CD8-positive, alpha-beta memory T cell (primary cell): ENCODE measurements around the gene NAT9. TPM values are rescaled to one million over a fixed set of nuclear protein-coding genes. Genes with fewer than 3 reads are reported as not detected.
A peak's percentile ranks its signal among the peaks of the same experiment; 100 is the strongest.

Experiments
- CTCF ChIA-PET: fragments of 350-600 bp; sonication (Branson Sonifier 250); formaldehyde crosslinking; loops from one replicate; lab custom pipeline; 2021; ENCODE audit warnings: antibody characterized with exemption; lab: Charles Lee
- POLR2A ChIA-PET: fragments of 350-600 bp; sonication (Branson Sonifier 250); formaldehyde crosslinking; loops from one replicate; lab custom pipeline; 2021; ENCODE audit warnings: antibody characterized with exemption; lab: Charles Lee
- DNase-seq, 5 donors: peaks; one replicate each; pipeline versions ENCODE4 v3.0.0 to v3.0.0-alpha.2; 2020 to 2022; ENCODE audit warnings: mixed read lengths in 1 of 5
- H3K27ac ChIP-seq: one replicate; pipeline ENCODE4 v1.7.0; 2013; ENCODE audit warnings: low read depth, mild to moderate bottlenecking, low read length, moderate library complexity
- H3K27me3 ChIP-seq: 2 replicates; pipeline ENCODE4 v1.7.0; 2013; ENCODE audit warnings: low read length, mild to moderate bottlenecking; ENCODE audit not compliant: insufficient read depth, poor library complexity, severe bottlenecking
- H3K36me3 ChIP-seq: 2 replicates; pipeline ENCODE4 v1.7.0; 2013; ENCODE audit warnings: mild to moderate bottlenecking, low read length, moderate library complexity; ENCODE audit not compliant: insufficient read depth
- H3K4me1 ChIP-seq: 2 replicates; pipeline ENCODE4 v1.7.0; 2013; ENCODE audit warnings: mild to moderate bottlenecking, low read length, moderate library complexity; ENCODE audit not compliant: insufficient read depth
- H3K4me3 ChIP-seq: 2 replicates; pipeline ENCODE4 v1.7.0; 2013; ENCODE audit warnings: mild to moderate bottlenecking, low read length
- H3K9me3 ChIP-seq: 2 replicates; pipeline ENCODE4 v1.7.0; 2013; ENCODE audit warnings: mild to moderate bottlenecking, low read length
- H3K27ac Mint-ChIP-seq, 8 donors: one replicate each; pipeline ENCODE4 v1.8.0; 2020 to 2021; ENCODE audit warnings: mixed read lengths in 8 of 8, mild to moderate bottlenecking in 6 of 8, inconsistent platforms in 3 of 8, moderate library complexity in 3 of 8
- H3K27me3 Mint-ChIP-seq, 2 donors: one replicate each; pipeline ENCODE4 v1.8.0; 2020 to 2021; ENCODE audit warnings: mixed read lengths in 2 of 2, mild to moderate bottlenecking in 1 of 2, moderate library complexity in 1 of 2
- H3K36me3 Mint-ChIP-seq, 3 donors: one replicate each; pipeline ENCODE4 v1.8.0; 2020 to 2021; ENCODE audit warnings: mixed read lengths in 3 of 3, inconsistent platforms in 1 of 3, mild to moderate bottlenecking in 1 of 3
- H3K4me1 Mint-ChIP-seq, 3 donors: one replicate each; pipeline ENCODE4 v1.8.0; 2020 to 2021; ENCODE audit warnings: mixed read lengths in 3 of 3, inconsistent platforms in 1 of 3, mild to moderate bottlenecking in 1 of 3
- H3K4me3 Mint-ChIP-seq, 7 donors: one replicate each; pipeline ENCODE4 v1.8.0; 2020 to 2021; ENCODE audit warnings: mixed read lengths in 7 of 7, mild to moderate bottlenecking in 6 of 7, moderate library complexity in 4 of 7, inconsistent platforms in 2 of 7
- H3K9me3 Mint-ChIP-seq, 5 donors: one replicate each; pipeline ENCODE4 v1.8.0; 2020 to 2022; ENCODE audit warnings: mixed read lengths in 5 of 5, mild to moderate bottlenecking in 3 of 5, moderate library complexity in 2 of 5, inconsistent platforms in 1 of 5
- polyA plus RNA-seq: library from polyadenylated mRNA; unstranded; fragments of 300-500 nt; fragmentation: Illumina TruSeq; gene quantifications from one replicate; pipeline ENCODE4 v1.2.3, GENCODE V29; 2021
- total RNA-seq, 2 experiments: library from RNA; stranded (reverse); gene quantifications; one replicate each; pipeline ENCODE4 v1.2.3, GENCODE V29; 2021

The NAT9 gene
- total and polyA plus RNA-seq, 3 experiments from 2014 or later, result 17.1 to 44.5 (median 42.7) TPM

GRCh38 chr17:74746922-74747321 lies 29.2 kb downstream of the NAT9 start:
- Mint-ChIP-seq H3K4me1 (peaks cover 58 to 71% (median 65%) of the 10 kb centered on the region in 3 donors), H3K4me3 (peak overlapping the region in 6 of 7 donors; percentile 69 to 98 (median 77)), H3K27ac (peak overlapping the region; percentile 62 to 96 (median 86)), H3K27me3 (no peaks in the 10 kb centered on the region), H3K9me3 (peaks cover 0 to 2% (median 0%) of the 10 kb centered on the region in 5 donors), H3K36me3 (peaks cover 9 to 35% (median 11%) of the 10 kb centered on the region in 3 donors)
- peak in 1 of 5 donors; percentile 33 for DNase-seq
- H3K36me3 ChIP-seq, result peaks cover 2% of the 10 kb centered on the region
- peaks cover 72% of the 10 kb centered on the region for H3K4me1 ChIP-seq
- no peaks in the 10 kb centered on the region for H3K9me3 ChIP-seq
- no peaks in the 10 kb centered on the region for H3K27me3 ChIP-seq
- H3K27ac ChIP-seq, result no peak overlapping the region
- H3K4me3 ChIP-seq, result peak overlapping the region; percentile 95
- ChIA-PET POLR2A (interaction anchor here (0.6 to 4.7 kb wide), 7 partner anchors 8 to 126 kb away, joined by 3 to 25 read pairs (median 9); partner anchors contain the start of genes FDXR and RAB37), CTCF (interaction anchor here (3.2 to 4.7 kb wide), 7 partner anchors 10 to 115 kb away, joined by 16 to 99 read pairs (median 51); partner anchors contain the start of genes NAT9 and RAB37)

GRCh38 chr17:74746376-74746775 lies 29.8 kb downstream of the NAT9 start:
- Mint-ChIP-seq H3K9me3 (peaks cover 0 to 2% (median 0%) of the 10 kb centered on the region in 5 donors), H3K4me3 (peak overlapping the region; percentile 69 to 98 (median 77)), H3K4me1 (peaks cover 58 to 71% (median 65%) of the 10 kb centered on the region in 3 donors), H3K36me3 (peaks cover 9 to 33% (median 9%) of the 10 kb centered on the region in 3 donors), H3K27me3 (no peaks in the 10 kb centered on the region), H3K27ac (peak overlapping the region; percentile 62 to 89 (median 86))
- Histone ChIP-seq H3K27me3 (no peaks in the 10 kb centered on the region), H3K27ac (peak overlapping the region; percentile 27), H3K4me3 (no peak overlapping the region), H3K36me3 (no peaks in the 10 kb centered on the region), H3K4me1 (peaks cover 72% of the 10 kb centered on the region), H3K9me3 (no peaks in the 10 kb centered on the region)
- CTCF ChIA-PET, result interaction anchor here (1.3 to 4.7 kb wide), 9 partner anchors 10 to 116 kb away, joined by 3 to 99 read pairs (median 21); partner anchors contain the start of genes NAT9 and RAB37
- DNase-seq, result peak in 1 of 5 donors; percentile 18
- POLR2A ChIA-PET, result interaction anchor here (0.9 to 4.7 kb wide), 6 partner anchors 8 to 127 kb away, joined by 4 to 25 read pairs (median 10); partner anchors contain the start of genes FDXR and RAB37

GRCh38 chr17:74745548-74746177 lies 30.5 kb downstream of the NAT9 start:
- Mint-ChIP-seq H3K4me1 (peaks cover 59 to 71% (median 65%) of the 10 kb centered on the region in 3 donors), H3K27ac (peak overlapping the region in 3 of 8 donors; percentile 47 to 89 (median 79)), H3K4me3 (peak overlapping the region in 2 of 7 donors; percentile 9 to 30), H3K36me3 (peaks cover 5 to 25% (median 9%) of the 10 kb centered on the region in 3 donors), H3K27me3 (no peaks in the 10 kb centered on the region), H3K9me3 (peaks cover 0 to 2% (median 0%) of the 10 kb centered on the region in 5 donors)
- no peak overlapping the region for H3K27ac ChIP-seq
- H3K9me3 ChIP-seq, result no peaks in the 10 kb centered on the region
- CTCF ChIA-PET, result interaction anchor here (0.7 to 4.7 kb wide), 18 partner anchors 9 to 120 kb away, joined by 3 to 99 read pairs (median 7); partner anchors contain the start of genes NAT9 and RAB37
- DNase-seq, result peak in 1 of 5 donors; percentile 34
- H3K4me3 ChIP-seq, result no peak overlapping the region
- peaks cover 72% of the 10 kb centered on the region for H3K4me1 ChIP-seq
- POLR2A ChIA-PET, result interaction anchor here (0.6 to 4.7 kb wide), 6 partner anchors 9 to 123 kb away, joined by 3 to 25 read pairs (median 4); partner anchors contain the start of gene RAB37
- no peaks in the 10 kb centered on the region for H3K36me3 ChIP-seq
- H3K27me3 ChIP-seq, result no peaks in the 10 kb centered on the region

GRCh38 chr17:74744714-74745547 lies 31.2 kb downstream of the NAT9 start:
- Mint-ChIP-seq H3K4me3 (peak overlapping the region; percentile 48 to 87 (median 75)), H3K36me3 (peaks cover 5 to 20% (median 5%) of the 10 kb centered on the region in 3 donors), H3K27me3 (no peaks in the 10 kb centered on the region), H3K4me1 (peaks cover 65 to 74% (median 72%) of the 10 kb centered on the region in 3 donors), H3K9me3 (peaks cover 0 to 2% (median 0%) of the 10 kb centered on the region in 5 donors), H3K27ac (peak overlapping the region; percentile 73 to 95 (median 86))
- CTCF ChIA-PET, result interaction anchor here (0.7 to 4.7 kb wide), 20 partner anchors 8 to 125 kb away, joined by 3 to 99 read pairs (median 7); partner anchors contain the start of genes NAT9 and RAB37
- Histone ChIP-seq H3K4me3 (no peak overlapping the region), H3K27ac (no peak overlapping the region), H3K4me1 (peaks cover 79% of the 10 kb centered on the region), H3K9me3 (no peaks in the 10 kb centered on the region), H3K27me3 (no peaks in the 10 kb centered on the region), H3K36me3 (no peaks in the 10 kb centered on the region)
- POLR2A ChIA-PET, result interaction anchor here (0.6 to 4.7 kb wide), 6 partner anchors 8 to 75 kb away, joined by 3 to 25 read pairs (median 4); partner anchors contain the start of gene RAB37
- DNase-seq, result peak; percentile 74 to 88 (median 78)

GRCh38 chr17:74744349-74744713 lies 31.8 kb downstream of the NAT9 start:
- Histone ChIP-seq H3K27ac (no peak overlapping the region), H3K27me3 (no peaks in the 10 kb centered on the region), H3K9me3 (no peaks in the 10 kb centered on the region), H3K4me1 (peaks cover 85% of the 10 kb centered on the region), H3K4me3 (peak overlapping the region; percentile 11), H3K36me3 (no peaks in the 10 kb centered on the region)
- H3K36me3 Mint-ChIP-seq, result peaks cover 0 to 14% (median 2%) of the 10 kb centered on the region in 3 donors
- ChIA-PET CTCF (interaction anchor here (0.9 to 4.7 kb wide), 16 partner anchors 8 to 126 kb away, joined by 3 to 99 read pairs (median 8); partner anchors contain the start of genes NAT9 and RAB37), POLR2A (interaction anchor here (0.7 to 4.7 kb wide), 3 partner anchors 15 to 47 kb away, joined by 3 to 25 read pairs (median 4); a partner anchor contains a TSS)
- H3K4me3 Mint-ChIP-seq, result peak overlapping the region; percentile 48 to 87 (median 75)
- H3K27ac Mint-ChIP-seq, result peak overlapping the region; percentile 73 to 95 (median 88)
- peaks cover 0 to 2% (median 0%) of the 10 kb centered on the region in 5 donors for H3K9me3 Mint-ChIP-seq
- H3K27me3 Mint-ChIP-seq, result no peaks in the 10 kb centered on the region
- H3K4me1 Mint-ChIP-seq, result peaks cover 71 to 79% (median 75%) of the 10 kb centered on the region in 3 donors
- no peak for DNase-seq

GRCh38 chr17:74743755-74744154 lies 32.4 kb downstream of the NAT9 start:
- Mint-ChIP-seq H3K9me3 (peaks cover 0 to 2% (median 0%) of the 10 kb centered on the region in 5 donors), H3K27me3 (no peaks in the 10 kb centered on the region), H3K36me3 (peaks cover 0 to 12% (median 3%) of the 10 kb centered on the region in 3 donors), H3K27ac (peak overlapping the region; percentile 26 to 95 (median 84)), H3K4me1 (peaks cover 77 to 84% (median 81%) of the 10 kb centered on the region in 3 donors), H3K4me3 (peak overlapping the region; percentile 32 to 82 (median 67))
- Histone ChIP-seq H3K27ac (no peak overlapping the region), H3K36me3 (no peaks in the 10 kb centered on the region), H3K4me1 (peaks cover 91% of the 10 kb centered on the region), H3K27me3 (no peaks in the 10 kb centered on the region), H3K9me3 (no peaks in the 10 kb centered on the region), H3K4me3 (no peak overlapping the region)
- ChIA-PET CTCF (interaction anchor here (0.9 to 4.7 kb wide), 14 partner anchors 7 to 126 kb away, joined by 3 to 99 read pairs (median 12); partner anchors contain the start of genes NAT9 and RAB37), POLR2A (interaction anchor here (4.7 kb wide), 1 partner anchor 15 kb away, joined by 25 read pairs; no protein-coding TSS in a partner anchor)
- no peak for DNase-seq
